Endothelial cell of hepatic sinusoid (primary cell): ENCODE data around the gene BMP2.

ENCODE experiments used
- in situ Hi-C: cut with HindIII; loops from 2 replicates; pipeline ENCODE4 v1.10.0; 2017; ENCODE audit warnings: low sequenced_read_pairs

The BMP2 gene

DNA sequence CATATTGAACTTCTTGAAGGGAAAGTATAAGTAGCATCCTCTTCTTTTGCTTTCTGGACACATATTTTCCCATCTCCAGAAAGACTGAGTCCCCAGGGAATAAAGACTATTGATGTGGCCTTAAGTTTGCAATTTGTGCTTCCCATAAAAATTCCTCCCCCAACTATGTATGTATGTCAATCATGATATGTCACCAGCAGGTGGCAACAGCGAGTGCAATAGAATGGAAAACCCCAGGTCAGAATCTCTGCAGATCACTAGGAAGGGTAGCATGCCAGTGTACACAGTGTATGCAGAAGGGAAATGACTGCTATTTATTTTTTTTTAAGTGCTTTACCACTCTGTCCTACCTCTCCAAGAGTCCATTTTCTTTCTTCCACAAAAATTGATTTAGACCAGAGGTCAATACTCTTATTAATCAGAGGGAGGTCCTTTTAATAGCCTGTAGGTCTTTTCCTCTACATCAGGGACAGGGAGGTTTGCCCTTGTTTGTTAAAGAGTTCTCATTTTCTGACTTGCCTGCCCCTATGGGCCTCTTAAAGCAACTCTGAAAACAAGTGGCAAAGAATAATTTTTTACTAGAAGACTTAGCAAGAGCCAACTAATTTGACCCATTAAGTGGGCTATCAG is 61.4 kb downstream of the BMP2 start:
- in situ Hi-C loops, result no loop called here

GRCh38 chr20:6829510-6830116 is 62.1 kb downstream of the BMP2 start:
- in situ Hi-C loops, result no loop called here
